A549 treated with ZK216348 at 1 μM for 4 hours (cell line): Measurements from ENCODE around the gene LRRC38. TPM values are rescaled to one million over a fixed set of nuclear protein-coding genes. Genes with fewer than 3 reads are reported as not detected.

Experiments
- total RNA-seq: library from RNA; stranded (reverse); fragments of 200-300 nt; extraction: Qiagen RNA extraction; gene quantifications from 5 replicates; pipeline ENCODE4 v1.2.3, GENCODE V29; 2022; ENCODE audit warnings: low read depth

LRRC38 gene
- total RNA-seq: 0.11 TPM in 1 of 5 replicates, not detected in the others

DNA sequence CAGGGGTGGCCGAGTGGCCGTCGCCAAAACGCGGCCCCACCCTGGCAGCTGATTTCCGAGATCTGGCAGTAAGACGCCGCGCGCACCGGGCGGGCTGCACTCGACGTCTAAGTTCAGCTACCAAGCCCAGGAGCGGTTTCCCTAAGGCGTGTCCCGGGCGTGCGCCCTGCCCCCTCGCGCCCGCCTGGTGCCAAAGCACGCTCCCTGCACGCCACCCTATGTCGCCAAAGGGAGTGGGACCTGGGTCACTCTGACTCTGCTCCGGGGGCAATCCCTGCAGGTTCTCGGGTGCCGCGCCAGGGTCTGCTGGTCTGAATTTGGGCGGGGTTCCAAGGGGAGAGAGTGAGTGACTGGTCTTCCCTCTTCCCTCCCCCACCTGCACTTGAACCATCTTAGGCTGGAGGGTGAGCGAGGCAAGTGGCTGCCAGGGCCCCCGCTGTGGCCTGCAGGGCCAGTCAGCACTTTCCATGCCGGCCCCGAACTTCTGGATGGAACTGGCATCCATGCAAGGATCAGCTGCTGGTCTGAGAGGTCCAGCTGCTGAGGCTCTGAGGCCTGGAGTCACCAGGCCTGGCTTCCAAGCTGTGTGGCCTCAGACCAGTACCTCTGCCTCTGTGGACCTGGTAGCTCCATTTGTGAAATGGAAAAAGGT is at the start of gene LRRC38:
TSS of gene LRRC38 (minus strand) at position 109 of the 652 bp plus-strand sequence. CDS start 410 bp downstream, outside the sequence.

Other genes with a start within 250 kb of the LRRC38 start
- 0.13 TPM in 1 of 5 replicates, not detected in the others for gene PRAMEF8, start 228.9 kb downstream of the LRRC38 start, total RNA-seq
- gene PRAMEF33, start 210.5 kb downstream of the LRRC38 start, total RNA-seq: not detected in 5 replicates
- gene PRAMEF15, start 198.4 kb downstream of the LRRC38 start, total RNA-seq: not detected in 5 replicates
- not detected in 5 replicates for gene PRAMEF14, start 166.9 kb downstream of the LRRC38 start, total RNA-seq
- not detected in 5 replicates for gene PRAMEF19, start 142.1 kb downstream of the LRRC38 start, total RNA-seq
- not detected in 5 replicates for gene PRAMEF17, start 124.4 kb downstream of the LRRC38 start, total RNA-seq
- not detected in 5 replicates for gene PRAMEF20, start 103.6 kb downstream of the LRRC38 start, total RNA-seq
- not detected in 5 replicates for gene PDPN, start 69.8 kb upstream of the LRRC38 start, total RNA-seq
- 8.0 to 10.7 TPM (median 9.2 TPM) in 5 replicates for gene PRDM2, start 186.2 kb upstream of the LRRC38 start, total RNA-seq